Uterus (tissue), 4 donors: ENCODE results near the gene SESN2. TPM values are rescaled to one million over a fixed set of nuclear protein-coding genes. Genes with fewer than 3 reads are reported as not detected.

Experiments
- DNase-seq, 2 donors: peaks; one replicate each; pipeline ENCODE4 v3.0.0-alpha.2; 2019 to 2020
- H3K27ac ChIP-seq, 2 donors: fragments of 200-600 bp; sonication (generic); 1 replicate in 1 of 2; 2 replicates in 1 of 2; pipeline ENCODE4 v1.5.1; 2016 to 2018
- H3K27me3 ChIP-seq, 2 donors: fragments of 200-600 bp; sonication (generic); one replicate each; pipeline ENCODE4 v1.5.1; 2018 to 2019; ENCODE audit warnings: control low read depth in 1 of 2
- H3K36me3 ChIP-seq, 2 donors: fragments of 200-600 bp; sonication (generic); one replicate each; pipeline ENCODE4 v1.5.1; 2019; ENCODE audit warnings: control low read depth in 1 of 2
- H3K4me1 ChIP-seq, 2 donors: fragments of 200-600 bp; sonication (generic); one replicate each; pipeline ENCODE4 v1.5.1; 2018 to 2019; ENCODE audit warnings: control low read depth in 1 of 2
- H3K4me3 ChIP-seq, 2 donors: fragments of 200-600 bp; sonication (generic); 1 replicate in 1 of 2; 2 replicates in 1 of 2; pipeline ENCODE4 v1.5.1; 2018 to 2019; ENCODE audit warnings: mild to moderate bottlenecking in 1 of 2
- H3K9me3 ChIP-seq, 2 donors: fragments of 200-600 bp; sonication (generic); one replicate each; pipeline ENCODE4 v1.5.1; 2019; ENCODE audit warnings: control low read depth in 1 of 2
- CTCF ChIP-seq, 4 experiments: fragments of 200-600 bp in 2 of 4; fragments of 450-650 bp in 2 of 4; sonication (generic) in 2 of 4; IDR thresholded peaks; one replicate each; pipeline ENCODE4 v1.5.1; 2016 to 2019; ENCODE audit warnings: antibody characterized with exemption in 4 of 4, mild to moderate bottlenecking in 2 of 4, moderate library complexity in 1 of 4
- POLR2A ChIP-seq, 2 donors: fragments of 450-650 bp; IDR thresholded peaks; one replicate each; pipeline ENCODE4 v1.6.1; 2016; ENCODE audit warnings: antibody characterized with exemption in 2 of 2, mild to moderate bottlenecking in 1 of 2, moderate library complexity in 1 of 2
- intact Hi-C: fragments of 100-400 bp; cut with DNase I; formaldehyde crosslinking; loops from one replicate; pipeline ENCODE4 v1.15.1; 2023; ENCODE audit warnings: low total_unique reads
- total RNA-seq, 4 donors: library from RNA; depleted of rRNA in 3 of 4; stranded (reverse); fragments of >200 nt in 3 of 4; gene quantifications; one replicate each; pipeline versions ENCODE4 v1.1.0 to v1.2.4, GENCODE V29; 2014 to 2023
- donor health status: DM: yes; HTN: yes; CAD: no.

Gene SESN2
- total RNA-seq, 4 donors from 2014 or later: 4.9 to 15.9 (median 7.9) TPM

GRCh38 chr1:28295936-28296335 lies 36.6 kb downstream of the SESN2 start:
- Histone ChIP-seq H3K9me3 (no peaks in the 10 kb centered on the region), H3K27me3 (no peaks in the 10 kb centered on the region), H3K4me1 (no peaks in the 10 kb centered on the region), H3K27ac (peak overlapping the region; percentile 44 to 62), H3K36me3 (no peaks in the 10 kb centered on the region), H3K4me3 (no peak overlapping the region)
- no peak for DNase-seq
- TF ChIP-seq POLR2A (IDR thresholded peaks at IDR 0.05) (no peak), CTCF (IDR thresholded peaks at IDR 0.05) (no peak)
- intact Hi-C loops: no loop called here

DNA sequence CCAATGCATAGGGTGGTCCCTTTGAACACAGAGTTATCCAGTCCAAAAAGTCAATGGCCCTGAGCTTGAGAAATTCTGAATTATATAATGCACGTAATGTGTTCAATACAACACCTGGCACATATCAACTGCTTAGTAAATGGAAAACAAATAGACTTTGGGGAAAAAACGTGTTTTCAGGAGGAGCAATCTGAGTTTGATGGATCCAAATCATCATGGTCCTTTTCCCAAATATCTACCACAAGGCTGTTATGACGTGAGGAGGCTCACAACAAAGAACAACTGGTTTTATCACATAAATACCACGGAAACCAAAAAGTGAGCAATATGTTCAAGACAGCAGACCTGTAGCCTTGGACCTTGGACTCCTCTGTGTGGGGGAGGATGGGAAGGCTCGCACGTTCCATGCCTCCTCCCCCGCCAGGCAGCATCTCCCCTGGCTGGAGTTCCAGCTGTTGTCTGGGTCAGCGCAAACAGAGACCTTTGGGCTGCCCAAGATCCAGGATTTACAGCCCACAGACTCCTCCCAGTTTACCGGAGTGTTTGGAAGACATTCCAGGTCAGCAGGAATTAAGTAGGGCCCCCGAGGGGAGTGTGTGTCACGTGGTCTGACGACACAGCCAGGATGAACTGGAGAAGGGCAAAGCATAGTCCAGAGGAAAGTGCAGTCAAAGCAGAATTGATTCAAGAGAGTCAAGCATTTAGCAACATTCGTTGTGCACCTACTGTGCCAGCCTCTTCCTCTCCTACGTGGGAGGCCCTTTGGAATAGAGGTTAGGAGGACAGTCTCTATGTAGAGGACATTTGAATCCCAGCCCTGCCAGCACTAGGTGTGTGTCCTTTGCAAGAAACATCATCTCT lies 37.3 kb downstream of the SESN2 start:
- Histone ChIP-seq H3K4me3 (no peak overlapping the region), H3K27ac (peak overlapping the region; percentile 44 to 62), H3K9me3 (no peaks in the 10 kb centered on the region), H3K4me1 (no peaks in the 10 kb centered on the region), H3K27me3 (no peaks in the 10 kb centered on the region), H3K36me3 (no peaks in the 10 kb centered on the region)
- TF ChIP-seq CTCF (IDR thresholded peaks at IDR 0.05): no peak
- no peak for TF ChIP-seq POLR2A (IDR thresholded peaks at IDR 0.05)
- intact Hi-C loops: no loop called here
- DNase-seq: peak; percentile 87 to 91

GRCh38 chr1:28297826-28298225 lies 38.5 kb downstream of the SESN2 start:
- Histone ChIP-seq H3K36me3 (no peaks in the 10 kb centered on the region), H3K9me3 (no peaks in the 10 kb centered on the region), H3K4me1 (no peaks in the 10 kb centered on the region), H3K27ac (no peak overlapping the region), H3K4me3 (no peak overlapping the region), H3K27me3 (no peaks in the 10 kb centered on the region)
- intact Hi-C loops: no loop called here
- no peak for TF ChIP-seq POLR2A (IDR thresholded peaks at IDR 0.05)
- DNase-seq: no peak

DNA sequence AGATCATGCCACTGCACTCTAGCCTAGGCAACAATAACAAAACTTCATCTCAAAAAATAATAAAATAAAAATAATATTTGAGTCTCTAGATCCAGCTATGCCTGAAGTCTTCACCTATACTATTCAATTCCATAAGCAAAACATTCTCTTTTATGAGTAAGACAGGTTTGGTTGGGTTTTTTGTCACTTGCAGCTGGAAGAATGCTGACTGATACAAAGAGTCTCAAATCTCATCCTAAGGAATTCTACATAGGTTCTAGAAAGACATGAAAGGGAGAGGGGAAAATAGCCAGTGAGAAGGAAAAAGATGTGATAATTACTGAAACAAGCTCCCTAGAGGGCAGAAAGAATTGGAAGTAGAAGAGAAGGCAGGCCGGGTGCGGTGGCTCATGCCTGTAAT lies 39.1 kb downstream of the SESN2 start:
- Histone ChIP-seq H3K27ac (no peak overlapping the region), H3K9me3 (no peaks in the 10 kb centered on the region), H3K27me3 (no peaks in the 10 kb centered on the region), H3K4me1 (no peaks in the 10 kb centered on the region), H3K4me3 (no peak overlapping the region), H3K36me3 (no peaks in the 10 kb centered on the region)
- intact Hi-C loops: no loop called here
- TF ChIP-seq POLR2A (IDR thresholded peaks at IDR 0.05): no peak
- TF ChIP-seq CTCF (IDR thresholded peaks at IDR 0.05): no peak
- no peak for DNase-seq

DNA sequence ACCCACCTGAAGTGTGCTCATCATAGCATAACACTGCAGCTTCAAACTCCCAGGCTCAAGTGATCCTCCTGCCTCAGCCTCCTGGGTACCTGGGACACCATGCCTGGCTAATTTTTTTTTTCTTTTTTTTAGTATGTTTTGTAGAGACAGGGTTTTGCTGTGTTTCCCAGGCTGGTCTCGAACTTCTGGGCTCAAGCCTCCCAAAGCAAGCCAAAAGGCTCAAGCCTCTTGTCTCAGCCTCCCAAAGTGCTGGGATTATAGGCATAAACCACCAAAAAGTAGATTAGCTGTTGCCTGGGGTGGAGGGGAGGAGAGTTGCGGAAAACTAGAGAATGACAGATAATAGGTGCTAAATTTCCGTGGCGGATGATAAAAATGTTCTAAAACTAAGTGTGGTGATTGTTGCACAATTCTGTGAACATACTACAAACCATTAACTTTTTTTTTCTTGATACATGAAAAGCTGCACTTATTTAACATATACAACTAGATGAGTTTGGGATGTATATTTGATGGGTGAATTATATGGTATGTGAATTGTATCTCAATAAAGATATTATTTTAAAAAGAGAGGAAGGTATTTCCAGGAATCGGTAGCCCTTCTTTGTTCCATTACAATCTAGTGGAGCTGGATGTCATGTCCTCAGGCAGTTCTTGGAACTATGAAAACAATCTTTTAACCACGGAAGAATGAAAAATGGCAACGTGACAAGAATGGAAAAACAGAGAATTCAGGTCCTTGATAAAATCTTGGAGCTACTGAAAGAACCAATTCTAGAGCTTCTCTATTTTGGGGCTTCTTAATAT lies 42.3 kb downstream of the SESN2 start:
- Histone ChIP-seq H3K4me1 (no peaks in the 10 kb centered on the region), H3K36me3 (no peaks in the 10 kb centered on the region), H3K27me3 (no peaks in the 10 kb centered on the region), H3K4me3 (no peak overlapping the region), H3K27ac (no peak overlapping the region), H3K9me3 (no peaks in the 10 kb centered on the region)
- DNase-seq: no peak
- TF ChIP-seq CTCF (IDR thresholded peaks at IDR 0.05): no peak
- intact Hi-C loops: no loop called here
